ENCODE data around the gene PDE8A.

- no peak for TF ChIP-seq CTCF (IDR thresholded peaks at IDR 0.05)
- TF ChIP-seq POLR2A (IDR thresholded peaks at IDR 0.05): peak; percentile 50
Observed at GRCh38 chr15:84980196-84981053, 1.2 kb upstream of the PDE8A start.

All from right lobe of liver (tissue), 4 donors.